GM19023 (cell line): Measurements from ENCODE around the gene MAP3K13.
"Not testable (repeated sequence)": the region's sequence is repeated elsewhere in the genome, so short reads cannot be mapped to it uniquely, and the experiment has no call there.

ENCODE experiments used
- ATAC-seq: cut with Tn5 transposase; IDR thresholded peaks from one replicate; pipeline ENCODE4 v1.9.1; 2021; ENCODE audit warnings: mild to moderate bottlenecking, moderate library complexity; ENCODE audit not compliant: unreplicated experiment

The MAP3K13 gene

GRCh38 chr3:185387646-185388045 lies 24.7 kb downstream of the MAP3K13 start:
- no peak for ATAC-seq

DNA sequence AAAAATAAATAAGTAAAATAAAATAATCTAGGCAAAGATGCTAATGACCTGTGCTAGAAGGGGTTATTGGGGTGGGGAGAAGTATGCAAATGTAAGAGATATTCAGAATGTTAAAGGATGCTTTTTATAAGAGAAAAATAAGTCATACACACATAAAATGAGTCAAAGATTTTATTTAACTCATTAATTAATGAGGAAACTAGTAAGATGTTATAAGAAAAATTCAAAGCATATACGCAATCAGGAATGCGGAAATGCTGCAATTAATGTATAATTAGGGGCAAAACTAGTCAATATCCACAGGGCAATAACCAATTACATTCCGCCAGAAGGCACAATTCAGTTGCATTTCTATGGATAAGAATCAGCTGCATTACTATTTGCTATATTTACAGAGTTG lies 30.1 kb downstream of the MAP3K13 start:
- ATAC-seq, result no peak

GRCh38 chr3:185397676-185398075 lies 34.7 kb downstream of the MAP3K13 start:
- ATAC-seq, result no peak

GRCh38 chr3:185399737-185400667 lies 37.1 kb downstream of the MAP3K13 start:
- no peak for ATAC-seq

GRCh38 chr3:185400866-185401265 lies 37.9 kb downstream of the MAP3K13 start:
- ATAC-seq, result no peak

- ATAC-seq, result no peak
Observed at GRCh38 chr3:185401319-185401955, 38.5 kb downstream of the MAP3K13 start.

DNA sequence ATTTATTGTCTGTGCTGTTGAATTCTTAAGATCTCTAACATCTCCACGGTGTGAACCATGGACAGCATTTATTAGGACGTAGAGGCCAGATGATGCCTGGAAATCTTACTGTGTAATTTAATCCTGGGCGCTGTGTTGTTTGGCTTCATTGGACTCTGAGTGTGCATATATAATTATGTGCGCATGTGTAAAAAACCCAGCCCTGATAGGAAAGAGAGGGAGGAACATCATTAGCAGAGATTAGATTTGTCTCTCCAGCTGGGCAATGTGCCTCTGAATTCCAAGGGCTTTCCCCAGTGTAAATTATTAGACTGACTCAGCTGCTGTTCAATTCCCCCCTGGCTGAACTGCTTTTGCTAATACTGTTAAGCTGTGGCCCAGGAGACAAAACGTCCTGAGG lies 39.6 kb downstream of the MAP3K13 start:
- no peak for ATAC-seq

DNA sequence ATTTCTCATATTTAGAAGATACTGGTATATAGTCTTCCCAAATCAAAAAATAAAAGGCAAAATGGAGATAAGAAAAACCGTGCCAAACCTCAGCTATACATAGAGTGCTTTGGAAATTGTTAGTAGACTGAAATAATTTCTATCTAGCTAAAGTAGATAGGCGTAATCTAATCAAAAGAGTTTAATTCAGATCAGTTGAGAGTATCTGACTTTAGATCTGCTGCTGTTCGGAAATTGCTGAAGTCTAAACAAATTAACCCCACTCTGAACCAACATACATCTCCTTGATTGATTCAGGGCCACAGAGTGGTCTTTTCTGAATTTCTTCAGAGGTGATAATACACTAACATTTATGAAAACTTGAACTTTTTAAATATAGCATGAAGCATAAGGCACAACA lies 40.1 kb downstream of the MAP3K13 start:
- no peak for ATAC-seq

DNA sequence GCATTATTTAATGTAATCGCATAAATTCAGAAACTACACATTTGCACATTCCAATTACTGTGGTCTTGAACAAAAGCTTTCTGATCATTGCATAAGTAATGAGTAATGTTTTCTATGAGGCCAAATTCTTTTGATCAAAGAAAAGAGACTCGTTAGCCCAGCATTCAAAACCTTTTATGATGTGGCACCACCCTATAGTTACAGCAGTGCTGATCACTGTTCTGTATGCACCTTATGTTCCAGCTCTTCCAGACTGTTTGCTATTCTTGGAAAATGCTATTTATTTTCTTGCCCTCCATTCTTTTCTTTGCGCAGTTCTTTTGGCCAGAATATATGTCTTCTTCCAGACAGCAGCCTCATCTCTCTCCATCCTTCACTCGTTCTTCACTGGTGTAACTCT lies 42.3 kb downstream of the MAP3K13 start:
- no peak for ATAC-seq

GRCh38 chr3:185405664-185406063 lies 42.7 kb downstream of the MAP3K13 start:
- no peak for ATAC-seq

DNA sequence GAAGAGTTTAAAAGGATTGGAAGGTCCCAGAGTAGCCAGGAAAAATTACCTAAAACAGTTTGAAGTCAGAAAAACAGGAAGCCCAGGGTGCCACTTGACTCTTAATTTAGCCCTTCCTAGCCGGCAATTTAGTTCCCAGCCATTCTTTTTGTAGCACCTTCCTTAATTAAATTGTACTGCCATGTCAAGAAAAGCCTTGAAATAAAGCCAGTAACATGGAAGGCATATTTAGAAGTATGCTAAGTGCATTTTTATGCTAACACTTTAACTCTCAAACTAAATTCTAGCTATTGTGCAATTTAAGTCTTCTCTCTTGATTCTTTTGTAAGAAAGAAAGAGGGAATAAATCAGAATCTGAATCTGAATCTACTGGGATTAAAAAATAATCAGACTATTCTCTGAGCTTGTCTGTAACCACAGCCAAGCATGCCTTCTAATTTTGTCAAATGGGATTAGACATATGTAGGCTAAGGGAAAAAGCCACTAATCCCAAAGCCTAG lies 43.2 kb downstream of the MAP3K13 start:
- no peak for ATAC-seq

- no peak for ATAC-seq
Observed at GRCh38 chr3:185409957-185410356, 47.0 kb downstream of the MAP3K13 start.

DNA sequence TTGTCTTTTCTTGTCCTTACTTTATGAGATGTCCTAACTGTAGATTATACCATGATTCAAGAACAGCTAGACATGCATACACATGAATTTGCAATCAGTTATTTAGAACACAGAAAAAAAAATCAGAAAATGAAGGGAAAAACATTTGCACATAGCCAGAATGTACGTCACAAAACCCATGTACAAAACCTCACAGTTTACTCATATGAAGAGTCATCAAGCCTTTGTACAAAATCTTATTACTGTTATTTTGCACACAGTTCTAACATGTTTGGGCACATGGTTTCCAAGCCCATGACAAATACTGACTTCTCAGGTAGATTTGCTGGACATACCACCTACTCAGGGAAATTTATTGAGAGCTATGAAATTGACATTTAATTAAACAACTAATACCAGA lies 48.2 kb downstream of the MAP3K13 start:
- ATAC-seq, result no peak

GRCh38 chr3:185416513-185416912 lies 53.6 kb downstream of the MAP3K13 start:
- ATAC-seq, result no peak

GRCh38 chr3:185418561-185418977 lies 55.6 kb downstream of the MAP3K13 start:
- not testable (repeated sequence) for ATAC-seq

DNA sequence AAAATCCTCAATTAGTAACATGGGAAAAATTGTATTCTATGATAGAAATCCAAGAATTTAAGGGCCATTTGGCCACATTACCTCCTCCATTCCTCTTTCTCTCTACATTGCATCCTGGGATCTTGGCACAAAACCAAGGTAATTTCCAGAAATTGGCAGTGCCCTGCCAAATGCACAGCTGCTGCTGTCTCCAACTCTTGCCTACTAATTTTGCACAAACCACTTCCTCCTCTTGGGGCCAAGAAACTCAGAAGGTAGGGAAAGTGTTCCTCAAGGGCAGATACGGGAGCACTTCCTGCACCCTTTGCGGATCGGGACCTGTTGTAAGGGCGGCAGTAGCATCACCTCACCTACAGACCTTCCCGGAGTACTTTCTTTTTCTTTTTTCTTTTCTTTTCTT lies 57.8 kb downstream of the MAP3K13 start:
- no peak for ATAC-seq

GRCh38 chr3:185421577-185422232 lies 58.8 kb downstream of the MAP3K13 start:
- peak; percentile 68 for ATAC-seq

GRCh38 chr3:185422677-185423076 lies 59.7 kb downstream of the MAP3K13 start:
- ATAC-seq, result no peak

DNA sequence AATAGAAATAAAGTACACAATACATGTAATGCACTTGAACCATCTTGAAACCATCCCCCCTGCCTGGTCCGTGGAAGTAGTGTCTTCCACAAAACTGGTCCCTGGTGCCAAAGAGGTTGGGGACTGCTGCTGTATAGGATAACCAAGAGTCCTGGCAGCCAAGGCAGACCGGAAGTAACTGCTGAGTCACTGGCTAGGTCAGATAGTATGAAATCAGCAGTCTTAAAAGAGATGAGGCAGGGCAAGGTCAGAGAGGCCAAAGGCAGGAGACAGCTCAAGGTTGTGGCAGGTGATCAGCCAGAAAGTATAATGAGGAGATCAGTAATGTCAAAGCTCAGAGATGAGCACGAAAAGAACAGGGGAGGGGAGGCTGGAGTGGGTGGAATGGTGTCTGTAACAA lies 60.2 kb downstream of the MAP3K13 start:
- no peak for ATAC-seq

- ATAC-seq, result no peak
Observed at GRCh38 chr3:185424435-185424834, 61.5 kb downstream of the MAP3K13 start.

- no peak for ATAC-seq
Observed at GRCh38 chr3:185430375-185430774, 67.4 kb downstream of the MAP3K13 start.
